Spleen (tissue), 11 donors: ENCODE measurements around the gene ZMIZ1. TPM values are rescaled to one million over a fixed set of nuclear protein-coding genes. Genes with fewer than 3 reads are reported as not detected.

Source experiments
- DNase-seq: peaks from one replicate; pipeline ENCODE4 v3.0.0-alpha.2; 2020
- H3K27ac ChIP-seq, 8 donors: fragments of 200-600 bp; sonication (generic) in 7 of 8; 1 replicate in 4 of 8; 2 replicates in 4 of 8; pipeline versions ENCODE4 v1.5.0 to v1.8.0; 2016 to 2021; ENCODE audit warnings: inconsistent platforms in 4 of 8, mild to moderate bottlenecking in 4 of 8, moderate library complexity in 1 of 8
- H3K27me3 ChIP-seq, 7 donors: fragments of 200-600 bp; sonication (generic) in 6 of 7; replicated peaks in 1 of 7; 1 replicate in 4 of 7; 2 replicates in 3 of 7; pipeline versions ENCODE4 v1.5.0 to v1.8.0; 2016 to 2021; ENCODE audit warnings: inconsistent platforms in 3 of 7, mild to moderate bottlenecking in 1 of 7
- H3K36me3 ChIP-seq, 6 donors: fragments of 200-600 bp; sonication (generic) in 5 of 6; 1 replicate in 4 of 6; 2 replicates in 2 of 6; pipeline versions ENCODE4 v1.5.0 to v1.8.0; 2016 to 2021; ENCODE audit warnings: inconsistent platforms in 2 of 6
- H3K4me1 ChIP-seq, 6 donors: fragments of 200-600 bp; sonication (generic) in 5 of 6; 1 replicate in 3 of 6; 2 replicates in 3 of 6; pipeline versions ENCODE4 v1.5.0 to v1.8.0; 2016 to 2021; ENCODE audit warnings: inconsistent platforms in 3 of 6
- H3K4me3 ChIP-seq, 8 donors: fragments of 200-600 bp; sonication (generic) in 7 of 8; 1 replicate in 4 of 8; 2 replicates in 4 of 8; pipeline versions ENCODE4 v1.5.0 to v1.8.0; 2016 to 2021; ENCODE audit warnings: inconsistent platforms in 4 of 8, mild to moderate bottlenecking in 4 of 8, moderate library complexity in 2 of 8
- H3K9me3 ChIP-seq, 8 donors: fragments of 200-600 bp; sonication (generic) in 7 of 8; 1 replicate in 4 of 8; 2 replicates in 4 of 8; pipeline versions ENCODE4 v1.5.0 to v1.8.0; 2016 to 2021; ENCODE audit warnings: inconsistent platforms in 4 of 8
- CTCF ChIP-seq, 11 experiments: fragments of 200-600 bp in 7 of 11; fragments of 450-650 bp in 4 of 11; sonication (generic) in 4 of 11; IDR thresholded peaks in 8 of 11; conservative IDR thresholded peaks in 3 of 11; 1 replicate in 7 of 11; 2 replicates in 4 of 11; pipeline versions ENCODE4 v1.4.0 to v1.8.0; 2016 to 2021; ENCODE audit warnings: antibody characterized with exemption in 11 of 11, inconsistent platforms in 4 of 11, mild to moderate bottlenecking in 1 of 11
- POLR2A ChIP-seq, 3 donors: fragments of 450-650 bp; IDR thresholded peaks; one replicate each; pipeline ENCODE4 v1.5.1; 2017; ENCODE audit warnings: antibody characterized with exemption in 3 of 3, mild to moderate bottlenecking in 1 of 3
- POLR2AphosphoS5 ChIP-seq, 3 donors: sonication (generic); formaldehyde crosslinking; IDR thresholded peaks; one replicate each; pipeline ENCODE4 v1.5.1; 2017; ENCODE audit warnings: antibody characterized with exemption in 3 of 3
- WGBS, 5 donors: extraction: QIAGEN DNeasy Blood & Tissue Kit in 3 of 5; methylation state at CpG; one replicate each; pipeline versions ENCODE4 v1.1.5 to v1.1.7; 2013 to 2018; 5-methylcytosine and 5-hydroxymethylcytosine counted together
- intact Hi-C: fragments of 100-400 bp; cut with DNase I; formaldehyde crosslinking; loops from one replicate; pipeline ENCODE4 v1.15.0; 2023; ENCODE audit warnings: low total_unique reads
- polyA plus RNA-seq, 3 donors: library from polyadenylated mRNA; stranded (reverse); fragments of 200-250 nt; gene quantifications; one replicate each; pipeline ENCODE4 v1.2.1, GENCODE V29; 2013
- total RNA-seq, 7 donors: library from RNA; depleted of rRNA in 3 of 7; stranded (reverse); fragments of >200 nt in 3 of 7; fragmentation: NEBNext Ultra II Directional in 4 of 7; extraction: Animal tissue kit (Norgen Biotek cat#: 25700) in 4 of 7; gene quantifications; one replicate each; pipeline versions ENCODE4 v1.1.0 to v1.2.1, GENCODE V29; 2016 to 2021
- donor health status: healthy with polysubstance abuse.
- donor health status: DM: no; HTN: no; CAD: no; lungs with moderate emphysema.
- donor health status: DM: no; HTN: no; CAD: no.
- donor health status: Bipolar disorder and iron deficiency.
- donor health status: healthy.
- donor health status: DM: no; HTN: no; CAD: no.
- donor health status: DM: yes; HTN: yes; CAD: no.

ZMIZ1 gene
- total and polyA plus RNA-seq, 10 donors, result 10.7 to 210 (median 125) TPM

- intact Hi-C loops, result no loop called here
- H3K27ac ChIP-seq, result peak overlapping the region in 1 of 8 donors; percentile 19
- H3K4me1 ChIP-seq, result peaks cover 13 to 65% (median 41%) of the 10 kb centered on the region in 6 donors
- peaks cover 3 to 11% (median 7%) of the 10 kb centered on the region in 6 donors for H3K36me3 ChIP-seq
- H3K27me3 ChIP-seq, result no peaks in the 10 kb centered on the region
- no peak for DNase-seq
- WGBS, 5 donors, result 73 to 97% (median 77%) methylated on average over 3 of the region's 3 CpGs
- no peaks in the 10 kb centered on the region for H3K9me3 ChIP-seq
- TF ChIP-seq POLR2AphosphoS5 (IDR thresholded peaks at IDR 0.05), result no peak
- TF ChIP-seq POLR2A (IDR thresholded peaks at IDR 0.05), result no peak
- TF ChIP-seq CTCF (IDR thresholded peaks at IDR 0.05 in 8 of 11, conservative IDR thresholded peaks at IDR 0.05 in 3 of 11), result no peak
- H3K4me3 ChIP-seq, result no peak overlapping the region
Measured at GRCh38 chr10:79344502-79345195, 275.9 kb downstream of the ZMIZ1 start.

- Histone ChIP-seq H3K4me3 (no peak overlapping the region), H3K27ac (peak overlapping the region in 1 of 8 donors; percentile 19), H3K9me3 (no peaks in the 10 kb centered on the region), H3K36me3 (peaks cover 5 to 19% (median 15%) of the 10 kb centered on the region in 6 donors), H3K27me3 (no peaks in the 10 kb centered on the region), H3K4me1 (peaks cover 15 to 71% (median 47%) of the 10 kb centered on the region in 6 donors)
- no peak for DNase-seq
- 64 to 80% (median 70%) methylated on average over 5 of the region's 5 CpGs for WGBS, 5 donors
- TF ChIP-seq POLR2A (IDR thresholded peaks at IDR 0.05) (no peak), CTCF (IDR thresholded peaks at IDR 0.05 in 8 of 11, conservative IDR thresholded peaks at IDR 0.05 in 3 of 11) (no peak), POLR2AphosphoS5 (IDR thresholded peaks at IDR 0.05) (no peak)
- intact Hi-C loops, result no loop called here
Measured at GRCh38 chr10:79345241-79346011, 276.7 kb downstream of the ZMIZ1 start.

- Histone ChIP-seq H3K36me3 (peaks cover 5 to 24% (median 20%) of the 10 kb centered on the region in 6 donors), H3K9me3 (no peaks in the 10 kb centered on the region), H3K4me3 (no peak overlapping the region), H3K27me3 (no peaks in the 10 kb centered on the region), H3K27ac (peak overlapping the region in 1 of 8 donors; percentile 96), H3K4me1 (peaks cover 15 to 71% (median 50%) of the 10 kb centered on the region in 6 donors)
- no peak for DNase-seq
- WGBS, 5 donors, result 95 to 100% (median 100%) methylated on average over 1 to 2 of the region's 2 CpGs
- intact Hi-C loops, result no loop called here
- TF ChIP-seq POLR2AphosphoS5 (IDR thresholded peaks at IDR 0.05) (no peak), POLR2A (IDR thresholded peaks at IDR 0.05) (no peak), CTCF (IDR thresholded peaks at IDR 0.05 in 8 of 11, conservative IDR thresholded peaks at IDR 0.05 in 3 of 11) (no peak)
Measured at GRCh38 chr10:79346012-79346340, 277.2 kb downstream of the ZMIZ1 start.
